OCI-LY7 (cell line): ENCODE measurements around the gene NCKAP5L. TPM values are rescaled to one million over a fixed set of nuclear protein-coding genes. Genes with fewer than 3 reads are reported as not detected.

Experiments
- BruUV-seq: library from RNA; stranded (reverse); fragments of 400-500 nt; replicated peaks from 2 replicates; lab custom pipeline; 2021; lab: Mats Ljungman, UMichigan
- CTCF ChIA-PET: fragments of 300-600 bp; sonication (Branson Sonifier 250); formaldehyde crosslinking; loops from one replicate; lab custom pipeline; 2022; ENCODE audit warnings: antibody characterized with exemption; ENCODE audit not compliant: unreplicated experiment; lab: Charles Lee
- POLR2A ChIA-PET: fragments of 300-600 bp; sonication (Branson Sonifier 250); formaldehyde crosslinking; loops from one replicate; lab custom pipeline; 2022; ENCODE audit warnings: antibody characterized with exemption; lab: Charles Lee
- DNase-seq: peaks from one replicate; pipeline ENCODE4 v3.0.0-alpha.2; 2015; ENCODE audit warnings: low spot score
- H2AFZ ChIP-seq: fragments of 200-600 bp; sonication (generic), shearing (Covaris generic); 2 replicates; pipeline ENCODE4 v1.6.1; 2014; ENCODE audit warnings: mild to moderate bottlenecking, antibody characterized with exemption, low read length, moderate library complexity
- H3K27ac ChIP-seq: fragments of 200-600 bp; sonication (generic); 2 replicates; pipeline ENCODE4 v1.5.1; 2014; ENCODE audit warnings: mixed run types, low read depth, mild to moderate bottlenecking, moderate library complexity, low read length, inconsistent platforms; ENCODE audit not compliant: poor library complexity, severe bottlenecking
- H3K36me3 ChIP-seq: fragments of 200-600 bp; sonication (generic); 2 replicates; pipeline ENCODE4 v1.6.1; 2014; ENCODE audit warnings: mild to moderate bottlenecking, antibody characterized with exemption, low read length, moderate library complexity, mixed read lengths; ENCODE audit not compliant: insufficient read depth
- H3K4me1 ChIP-seq: fragments of 200-600 bp; sonication (generic); 2 replicates; pipeline ENCODE4 v1.5.1; 2014; ENCODE audit warnings: mild to moderate bottlenecking, low read length; ENCODE audit not compliant: insufficient read depth, poor library complexity, severe bottlenecking
- H3K4me2 ChIP-seq: fragments of 200-600 bp; sonication (generic); 2 replicates; pipeline ENCODE4 v1.6.1; 2014; ENCODE audit warnings: mild to moderate bottlenecking, low read length
- H3K4me3 ChIP-seq: fragments of 200-600 bp; sonication (generic); 2 replicates; pipeline ENCODE4 v1.5.1; 2014; ENCODE audit warnings: mild to moderate bottlenecking, low read depth, low read length; ENCODE audit not compliant: poor library complexity, severe bottlenecking
- H3K79me2 ChIP-seq: fragments of 200-600 bp; sonication (generic); 2 replicates; pipeline ENCODE4 v1.6.1; 2016; ENCODE audit warnings: low read depth, mild to moderate bottlenecking, low read length, moderate library complexity, mixed read lengths; ENCODE audit not compliant: insufficient read depth
- H3K9me2 ChIP-seq: fragments of 200-600 bp; sonication (generic); 2 replicates; pipeline ENCODE4 v1.6.1; 2016; ENCODE audit warnings: mild to moderate bottlenecking, low read length, mixed read lengths; ENCODE audit not compliant: insufficient read depth
- H3K9me3 ChIP-seq: fragments of 200-600 bp; sonication (generic); 2 replicates; pipeline ENCODE4 v1.6.1; 2014; ENCODE audit warnings: mild to moderate bottlenecking, mixed run types, low read length, mixed read lengths
- H4K20me1 ChIP-seq: fragments of 200-600 bp; sonication (generic); 2 replicates; pipeline ENCODE4 v1.6.1; 2014; ENCODE audit warnings: mild to moderate bottlenecking, antibody characterized with exemption, low read length, moderate library complexity, mixed read lengths; ENCODE audit not compliant: insufficient read depth
- EZH2phosphoT487 ChIP-seq: fragments of 200-600 bp; sonication (generic); IDR thresholded peaks from 2 replicates; pipeline ENCODE4 v1.6.1; 2018; ENCODE audit warnings: low read depth, borderline replicate concordance, mild to moderate bottlenecking, mixed run types, antibody characterized with exemption, low read length, moderate library complexity, mixed read lengths
- intact Hi-C: fragments of 100-400 bp; cut with micrococcal nuclease; formaldehyde crosslinking; loops from one replicate; pipeline ENCODE4 v1.10.0; 2022; ENCODE audit not compliant: unreplicated experiment
- total RNA-seq, 2 experiments: library from RNA; depleted of rRNA in 1 of 2; stranded (reverse); fragments of >200 nt in 1 of 2; shearing (Covaris generic) in 1 of 2; gene quantifications; 2 replicates each; pipeline ENCODE4 v1.2.3, GENCODE V29; 2014 to 2022
- TF ChIP-seq, protein P1 (sequence below): fragments of 200-600 bp; sonication (generic); conservative IDR thresholded peaks from 2 replicates; pipeline ENCODE4 v1.5.1; 2014; ENCODE audit warnings: mild to moderate bottlenecking, antibody characterized with exemption, low read length, moderate library complexity, mixed read lengths

NCKAP5L gene
- total RNA-seq, 2 experiments from 2014 or later = 4.6 to 12.2 TPM

DNA sequence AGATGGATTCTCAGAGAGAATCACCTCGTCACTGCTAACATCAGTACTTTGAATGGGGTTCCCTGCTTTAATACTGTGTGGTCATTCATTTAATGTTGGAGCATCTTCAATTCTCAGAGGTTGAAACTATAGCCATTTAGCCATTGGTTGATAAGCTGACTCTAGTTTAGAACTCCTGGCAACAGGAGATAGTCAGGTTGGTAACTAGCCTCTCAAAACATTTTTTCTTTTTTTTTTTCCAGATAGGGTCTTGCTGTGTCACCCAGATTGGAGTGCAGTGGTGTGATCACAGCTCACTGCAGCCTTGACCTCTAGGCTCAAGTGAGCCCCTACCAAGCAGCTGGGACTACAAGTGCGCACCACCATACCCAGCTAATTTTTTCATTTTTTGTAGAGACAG lies 3.5 kb upstream of the NCKAP5L start:
- BruUV-seq = no TSS peak
- Histone ChIP-seq H3K4me1 (peaks cover 15% of the 10 kb centered on the region), H2AFZ (no peak overlapping the region), H3K27ac (no peak overlapping the region), H3K79me2 (no peaks in the 10 kb centered on the region), H3K4me3 (no peak overlapping the region), H3K36me3 (no peaks in the 10 kb centered on the region), H3K9me2 (no peaks in the 10 kb centered on the region), H3K4me2 (no peak overlapping the region), H3K9me3 (no peaks in the 10 kb centered on the region), H4K20me1 (no peaks in the 10 kb centered on the region)
- TF ChIP-seq, protein P1, sequence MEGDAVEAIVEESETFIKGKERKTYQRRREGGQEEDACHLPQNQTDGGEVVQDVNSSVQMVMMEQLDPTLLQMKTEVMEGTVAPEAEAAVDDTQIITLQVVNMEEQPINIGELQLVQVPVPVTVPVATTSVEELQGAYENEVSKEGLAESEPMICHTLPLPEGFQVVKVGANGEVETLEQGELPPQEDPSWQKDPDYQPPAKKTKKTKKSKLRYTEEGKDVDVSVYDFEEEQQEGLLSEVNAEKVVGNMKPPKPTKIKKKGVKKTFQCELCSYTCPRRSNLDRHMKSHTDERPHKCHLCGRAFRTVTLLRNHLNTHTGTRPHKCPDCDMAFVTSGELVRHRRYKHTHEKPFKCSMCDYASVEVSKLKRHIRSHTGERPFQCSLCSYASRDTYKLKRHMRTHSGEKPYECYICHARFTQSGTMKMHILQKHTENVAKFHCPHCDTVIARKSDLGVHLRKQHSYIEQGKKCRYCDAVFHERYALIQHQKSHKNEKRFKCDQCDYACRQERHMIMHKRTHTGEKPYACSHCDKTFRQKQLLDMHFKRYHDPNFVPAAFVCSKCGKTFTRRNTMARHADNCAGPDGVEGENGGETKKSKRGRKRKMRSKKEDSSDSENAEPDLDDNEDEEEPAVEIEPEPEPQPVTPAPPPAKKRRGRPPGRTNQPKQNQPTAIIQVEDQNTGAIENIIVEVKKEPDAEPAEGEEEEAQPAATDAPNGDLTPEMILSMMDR = no peak
- TF ChIP-seq EZH2phosphoT487 = no peak
- DNase-seq = no peak
- intact Hi-C loops = loop anchor here (5.0 to 10.0 kb wide), 2 partner anchors 194 to 977 kb away; partner anchors contain the start of gene DDX23
- ChIA-PET CTCF (interaction anchor here (0.8 kb wide), 1 partner anchor 54 kb away, joined by 3 read pairs; no protein-coding TSS in a partner anchor), POLR2A (no interaction called here)

DNA sequence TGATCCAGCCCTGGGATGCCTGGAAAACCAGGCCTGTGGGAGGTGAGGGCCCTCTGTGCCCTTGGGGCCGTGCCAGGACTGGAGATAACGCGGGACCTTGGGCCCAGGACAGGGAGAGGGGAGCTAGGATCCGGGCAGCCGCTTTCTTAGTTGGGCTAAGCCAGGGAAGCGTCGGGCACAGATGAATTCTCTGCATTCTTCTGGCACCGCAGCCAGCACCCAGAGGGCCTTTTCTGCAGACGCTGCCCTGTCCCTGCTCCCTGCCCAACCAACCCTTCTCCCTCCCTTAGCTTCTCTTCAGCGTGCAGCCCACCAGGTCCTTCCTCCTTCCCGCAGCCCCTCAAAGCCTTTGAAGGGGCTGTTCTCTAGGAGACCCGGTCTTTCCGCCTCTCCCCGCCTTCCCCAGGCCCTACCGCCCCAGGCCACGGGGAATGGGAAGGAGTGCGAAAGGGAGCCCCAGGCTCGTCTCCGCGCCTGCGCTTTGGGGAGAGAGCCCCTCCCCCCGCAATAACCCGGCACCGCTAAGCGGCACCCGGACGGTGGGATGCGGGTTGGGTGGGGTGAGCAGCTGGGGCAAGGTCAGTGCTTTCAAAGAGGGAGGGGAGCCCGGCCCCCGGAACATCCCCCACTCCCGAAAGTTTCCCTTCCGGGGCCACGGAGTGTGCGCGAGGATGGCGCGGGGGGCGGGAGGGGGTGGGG lies 663 bp downstream of the NCKAP5L start:
- no peak overlapping the region for H3K27ac ChIP-seq
- no peaks in the 10 kb centered on the region for H3K36me3 ChIP-seq
- no peak overlapping the region for H2AFZ ChIP-seq
- H3K9me3 ChIP-seq = no peaks in the 10 kb centered on the region
- POLR2A ChIA-PET = interaction anchor here (0.6 to 2.0 kb wide), 7 partner anchors 8 to 44 kb away, joined by 3 to 9 read pairs (median 5); no protein-coding TSS in a partner anchor
- peaks cover 15% of the 10 kb centered on the region for H3K4me1 ChIP-seq
- no peaks in the 10 kb centered on the region for H4K20me1 ChIP-seq
- no peaks in the 10 kb centered on the region for H3K79me2 ChIP-seq
- TF ChIP-seq EZH2phosphoT487 = no peak
- TF ChIP-seq, protein P1 = no peak
- peak overlapping the region; percentile 78 for H3K4me2 ChIP-seq
- peak overlapping the region; percentile 72 for H3K4me3 ChIP-seq
- CTCF ChIA-PET = interaction anchor here (0.6 to 1.0 kb wide), 3 partner anchors 12 to 198 kb away, joined by 3 to 4 read pairs (median 4); no protein-coding TSS in a partner anchor
- peak; percentile 58 for DNase-seq
- no peaks in the 10 kb centered on the region for H3K9me2 ChIP-seq
- no TSS peak for BruUV-seq
- intact Hi-C loops = loop anchor here (5.0 kb wide), 1 partner anchor 200 kb away; no protein-coding TSS in a partner anchor

DNA sequence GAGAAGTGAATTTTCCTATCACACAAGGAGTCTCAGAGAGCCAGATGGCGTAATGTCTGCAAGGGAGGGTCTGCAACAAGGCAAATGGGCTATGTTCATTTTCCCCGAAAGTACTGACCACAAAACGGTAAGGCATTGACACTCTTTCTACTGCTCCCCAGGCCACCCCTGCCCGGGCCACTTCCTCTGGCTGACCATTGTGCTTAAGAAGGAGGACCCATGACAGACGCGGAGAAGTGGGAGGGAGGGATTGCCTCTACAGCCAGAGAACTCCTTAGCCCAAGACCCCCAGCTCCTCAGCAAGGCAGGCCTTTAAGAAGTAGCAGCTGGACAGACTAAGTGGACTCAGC lies 1.2 kb downstream of the NCKAP5L start:
- no TSS peak for BruUV-seq
- no peaks in the 10 kb centered on the region for H3K9me2 ChIP-seq
- peaks cover 3% of the 10 kb centered on the region; the same call in 1 of the 2 replicates for H3K36me3 ChIP-seq
- peak overlapping the region; percentile 72 for H3K4me3 ChIP-seq
- TF ChIP-seq EZH2phosphoT487 = no peak
- TF ChIP-seq, protein P1 = no peak
- H3K4me2 ChIP-seq = peak overlapping the region; percentile 78
- ChIA-PET CTCF (no interaction called here), POLR2A (interaction anchor here (0.6 to 2.0 kb wide), 2 partner anchors 9 to 16 kb away, joined by 3 to 9 read pairs; no protein-coding TSS in a partner anchor)
- peaks cover 15% of the 10 kb centered on the region for H3K4me1 ChIP-seq
- no peaks in the 10 kb centered on the region for H4K20me1 ChIP-seq
- no peak overlapping the region for H3K27ac ChIP-seq
- intact Hi-C loops = loop anchor here (5.0 kb wide), 1 partner anchor 200 kb away; no protein-coding TSS in a partner anchor
- no peaks in the 10 kb centered on the region for H3K79me2 ChIP-seq
- no peak for DNase-seq
- H3K9me3 ChIP-seq = no peaks in the 10 kb centered on the region
- no peak overlapping the region for H2AFZ ChIP-seq
